NCI-H2107 (cell line): Measurements from ENCODE around the gene SPPL2B.
"Not testable (repeated sequence)": the region's sequence is repeated elsewhere in the genome, so short reads cannot be mapped to it uniquely, and the experiment has no call there.

ENCODE experiments used
- DNase-seq: peaks from one replicate; lab custom pipeline; 2025; lab: John Stamatoyannopoulos, UW

The SPPL2B gene

DNA sequence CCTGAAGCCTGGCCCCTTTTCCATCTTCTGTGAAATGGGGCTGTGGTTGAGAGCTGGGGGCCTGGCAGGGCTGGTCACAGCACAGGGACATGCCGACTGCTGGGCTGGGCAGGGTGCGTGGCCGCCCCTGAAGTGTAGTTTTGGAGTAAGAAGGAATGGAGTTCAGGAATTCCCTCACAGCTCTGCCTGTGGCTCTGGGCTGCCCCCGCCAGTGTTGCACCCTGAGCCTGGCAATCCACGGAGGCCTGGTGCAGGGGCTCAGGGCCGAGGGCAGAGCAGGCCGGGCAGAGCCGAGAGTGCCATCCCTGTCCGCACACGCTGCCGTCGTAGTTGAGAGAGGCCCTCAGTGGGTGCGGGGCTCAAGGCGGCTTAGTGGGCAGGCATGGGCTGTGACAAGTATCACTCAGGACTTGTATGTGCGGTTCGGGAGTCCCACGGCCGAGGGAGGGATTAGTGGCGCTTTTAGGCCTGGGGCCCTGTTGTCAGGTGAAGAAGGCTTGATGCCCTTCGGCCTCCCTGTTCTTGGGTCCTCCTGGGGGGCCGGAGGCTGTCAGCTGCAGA, 9.7 kb downstream of the SPPL2B start:
- DNase-seq: no peak

DNA sequence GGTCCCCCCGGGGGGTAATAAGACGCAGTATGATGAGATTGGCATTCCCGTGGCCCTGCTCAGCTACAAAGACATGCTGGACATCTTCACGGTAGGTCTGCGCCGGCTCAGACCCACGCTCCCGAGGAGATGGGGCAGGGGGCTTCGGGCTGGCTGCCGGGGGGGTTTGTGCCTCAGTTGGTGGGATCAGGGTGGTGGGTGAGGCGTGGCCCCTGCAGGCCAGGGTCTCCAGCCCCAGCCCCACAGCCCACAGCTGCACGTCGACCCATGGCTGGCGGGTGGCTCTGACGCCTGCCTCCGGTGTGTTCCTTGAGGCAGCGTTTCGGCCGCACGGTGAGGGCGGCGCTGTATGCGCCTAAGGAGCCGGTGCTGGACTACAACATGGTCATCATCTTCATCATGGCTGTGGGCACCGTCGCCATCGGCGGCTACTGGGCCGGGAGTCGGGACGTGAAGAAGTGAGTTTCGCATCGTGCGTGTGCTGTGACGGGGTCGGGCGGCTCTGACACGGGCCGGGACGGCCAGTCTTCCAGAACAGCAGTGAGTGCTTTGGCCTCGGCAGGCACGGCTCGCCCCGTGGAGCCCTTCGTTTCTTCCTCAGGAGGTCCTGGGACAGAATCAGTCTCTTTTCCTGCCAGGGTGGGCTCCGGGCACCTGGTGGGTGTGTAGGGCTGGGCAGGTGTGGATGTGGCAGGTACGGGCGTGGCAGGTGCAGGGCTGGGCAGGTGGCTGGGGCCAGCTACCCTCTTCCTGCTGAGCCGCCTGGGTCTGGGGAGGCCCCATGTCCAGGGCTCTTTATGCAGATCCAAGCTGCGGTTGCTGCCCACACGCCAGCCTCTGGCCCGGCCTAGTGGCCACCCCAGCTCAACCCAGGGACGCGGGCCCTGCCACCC, 10.5 kb downstream of the SPPL2B start:
- no peak for DNase-seq

DNA sequence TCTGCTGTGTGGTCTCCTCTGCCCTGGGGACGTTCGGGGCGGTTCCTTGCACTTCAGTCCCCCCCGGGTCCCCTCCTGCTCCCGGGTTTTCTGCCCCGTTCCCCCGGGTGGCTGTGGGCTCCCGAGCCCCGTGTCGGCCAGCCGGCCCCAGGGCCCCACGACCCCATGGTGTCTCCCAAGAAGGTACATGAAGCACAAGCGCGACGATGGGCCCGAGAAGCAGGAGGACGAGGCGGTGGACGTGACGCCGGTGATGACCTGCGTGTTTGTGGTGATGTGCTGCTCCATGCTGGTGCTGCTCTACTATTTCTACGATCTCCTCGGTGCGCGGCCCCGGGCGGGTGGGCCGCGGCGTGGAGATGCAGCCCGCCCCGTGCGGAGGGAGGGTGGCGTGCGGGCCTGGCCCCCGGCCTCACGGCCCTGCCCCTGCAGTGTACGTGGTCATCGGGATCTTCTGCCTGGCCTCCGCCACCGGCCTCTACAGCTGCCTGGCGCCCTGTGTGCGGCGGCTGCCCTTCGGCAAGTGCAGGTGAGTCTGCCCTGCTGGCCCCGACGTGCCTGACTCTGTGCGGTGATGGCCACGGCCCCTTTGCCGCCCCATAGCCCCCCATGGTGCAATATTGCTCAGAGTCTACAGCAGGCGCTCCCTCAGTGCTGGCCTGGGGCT, 11.3 kb downstream of the SPPL2B start:
- no peak for DNase-seq

DNA sequence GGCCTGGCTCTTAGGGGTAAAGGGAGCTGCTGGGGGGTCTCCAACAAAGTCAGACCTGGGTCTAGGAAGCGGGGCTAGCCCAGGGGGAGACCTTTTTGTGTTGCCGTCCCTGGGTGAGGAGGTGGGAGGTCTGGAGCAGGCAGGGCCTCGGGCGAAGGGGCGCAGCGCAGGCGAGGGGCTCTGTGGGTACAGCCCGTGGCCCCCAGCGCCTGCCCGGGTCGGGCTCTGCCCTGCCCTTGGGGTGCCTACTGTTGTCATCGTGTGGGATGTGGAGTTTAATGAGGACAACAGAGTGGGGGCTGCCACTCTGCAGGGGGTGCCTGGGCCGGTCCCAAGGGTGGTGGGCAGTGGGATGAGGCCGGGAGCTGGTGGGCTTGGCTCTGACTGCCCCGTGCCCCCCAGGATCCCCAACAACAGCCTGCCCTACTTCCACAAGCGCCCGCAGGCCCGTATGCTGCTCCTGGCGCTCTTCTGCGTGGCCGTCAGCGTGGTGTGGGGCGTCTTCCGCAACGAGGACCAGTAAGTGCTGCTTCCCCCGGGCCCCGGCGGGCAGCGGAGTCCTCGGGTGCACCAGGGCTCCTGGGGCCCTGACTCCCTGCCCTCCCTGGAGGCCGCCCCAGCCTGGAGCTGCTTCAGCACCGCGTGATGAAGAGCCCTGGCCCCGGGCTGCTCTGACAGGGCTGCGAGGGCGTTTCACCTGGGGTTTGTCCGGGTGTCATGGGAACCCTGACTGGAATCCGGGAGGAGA, 12.2 kb downstream of the SPPL2B start:
- no peak for DNase-seq

DNA sequence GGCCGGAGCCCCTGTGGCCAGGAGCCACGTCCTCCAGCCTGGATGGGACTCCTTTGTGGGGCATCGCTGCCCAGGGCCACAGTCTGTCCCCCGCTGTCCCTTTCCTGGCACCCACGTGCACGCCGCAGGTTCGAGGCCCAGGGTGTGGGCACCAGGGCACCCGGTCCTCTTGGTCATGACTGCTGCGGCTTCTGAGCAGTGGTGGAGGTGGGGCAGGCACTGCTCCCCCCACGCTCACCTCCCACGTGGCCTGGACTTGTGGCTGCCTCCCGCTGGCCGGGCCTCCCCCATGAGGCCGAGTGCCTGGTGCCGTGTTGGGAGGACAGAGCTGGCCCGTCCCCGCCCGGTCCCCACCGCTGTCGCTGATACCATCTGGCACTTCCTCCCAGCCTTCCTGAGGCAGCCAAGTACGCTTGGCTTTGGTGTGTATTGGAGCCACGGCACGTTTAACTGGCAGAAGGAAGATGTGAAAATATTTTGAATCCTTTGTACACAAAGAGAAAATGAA, 12.8 kb downstream of the SPPL2B start:
- DNase-seq: no peak

DNA sequence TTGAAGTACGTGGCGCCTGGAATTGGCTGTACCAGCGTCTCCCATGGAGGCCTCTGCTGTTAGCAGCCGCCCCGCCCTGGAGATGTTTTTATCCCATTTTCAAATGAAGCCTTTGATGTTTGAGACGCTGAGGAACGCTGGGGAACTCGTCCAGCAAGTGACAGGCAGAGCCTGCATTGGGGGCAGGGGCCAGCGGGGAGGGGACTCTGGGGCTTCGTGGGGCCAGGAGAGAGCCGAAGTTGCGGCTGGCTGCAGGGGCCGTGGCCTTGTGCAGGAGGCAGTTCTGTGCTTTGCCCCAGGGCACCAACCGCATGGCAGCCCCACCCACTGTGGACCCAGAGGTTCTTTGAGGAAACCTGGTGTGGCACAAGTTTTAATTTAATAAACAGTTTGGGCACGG, 13.5 kb downstream of the SPPL2B start:
- DNase-seq: no peak

DNA sequence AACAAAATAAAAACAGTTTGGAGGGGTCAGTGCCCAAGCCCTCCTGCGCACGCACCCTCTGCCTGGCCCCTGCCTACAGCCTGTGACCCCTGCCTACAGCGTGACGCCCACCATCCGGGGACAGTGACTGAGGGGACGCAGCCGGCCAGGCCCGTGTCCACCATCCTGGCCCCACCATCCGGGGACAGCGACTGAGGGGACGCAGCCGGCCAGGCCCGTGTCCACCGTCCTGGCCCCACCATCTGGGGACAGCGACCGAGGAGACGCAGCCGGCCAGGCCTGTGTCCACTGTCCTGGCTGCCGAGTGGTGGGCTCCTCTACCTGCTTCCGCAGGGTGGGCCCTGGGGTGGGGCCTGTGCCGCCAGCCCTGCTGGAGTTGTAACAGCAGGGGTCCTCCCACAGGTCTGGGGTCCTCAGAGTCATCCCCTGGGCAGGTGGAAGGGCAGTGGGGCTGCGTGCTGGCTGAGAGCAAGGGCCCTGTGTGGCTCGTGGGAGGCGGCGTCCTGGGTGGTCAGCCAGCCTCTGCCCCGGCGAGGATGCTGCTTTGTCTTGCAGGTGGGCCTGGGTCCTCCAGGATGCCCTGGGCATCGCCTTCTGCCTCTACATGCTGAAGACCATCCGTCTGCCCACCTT, 14.3 kb downstream of the SPPL2B start:
- DNase-seq: no peak

DNA sequence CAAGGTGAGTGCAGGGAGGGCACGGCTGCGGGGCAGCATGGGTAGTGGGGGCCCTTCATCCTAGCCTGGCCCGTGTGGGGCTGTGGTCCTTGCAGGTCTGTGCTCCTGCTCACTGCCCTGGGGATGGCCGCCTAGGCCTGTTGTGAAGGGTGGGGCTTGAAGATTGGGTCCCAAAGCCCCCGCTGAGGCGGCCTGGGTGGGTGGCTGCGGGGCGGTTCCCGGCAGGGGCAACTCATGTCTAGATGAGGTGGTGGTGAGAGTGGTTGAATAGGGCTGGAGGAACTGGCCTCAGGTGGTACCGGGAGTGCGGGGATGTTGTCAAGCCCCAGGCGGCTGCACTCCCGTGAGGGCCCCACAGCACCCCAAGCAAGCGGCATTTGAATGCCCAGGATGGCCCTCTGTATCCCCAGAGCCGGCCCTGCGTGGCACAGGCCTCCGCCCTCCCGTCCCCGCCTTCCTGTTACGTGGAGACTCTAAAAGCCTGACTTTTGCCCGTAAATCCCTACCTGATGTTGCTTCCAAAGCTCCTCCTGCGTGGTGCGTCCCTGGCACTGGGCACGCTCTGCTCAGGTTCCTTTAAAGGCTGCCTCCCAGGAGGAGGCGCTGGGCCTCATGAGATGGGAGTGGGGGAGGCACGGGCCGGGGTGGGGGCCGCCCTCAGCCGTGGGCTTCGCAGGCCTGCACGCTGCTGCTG, 15.0 kb downstream of the SPPL2B start:
- DNase-seq: no peak

DNA sequence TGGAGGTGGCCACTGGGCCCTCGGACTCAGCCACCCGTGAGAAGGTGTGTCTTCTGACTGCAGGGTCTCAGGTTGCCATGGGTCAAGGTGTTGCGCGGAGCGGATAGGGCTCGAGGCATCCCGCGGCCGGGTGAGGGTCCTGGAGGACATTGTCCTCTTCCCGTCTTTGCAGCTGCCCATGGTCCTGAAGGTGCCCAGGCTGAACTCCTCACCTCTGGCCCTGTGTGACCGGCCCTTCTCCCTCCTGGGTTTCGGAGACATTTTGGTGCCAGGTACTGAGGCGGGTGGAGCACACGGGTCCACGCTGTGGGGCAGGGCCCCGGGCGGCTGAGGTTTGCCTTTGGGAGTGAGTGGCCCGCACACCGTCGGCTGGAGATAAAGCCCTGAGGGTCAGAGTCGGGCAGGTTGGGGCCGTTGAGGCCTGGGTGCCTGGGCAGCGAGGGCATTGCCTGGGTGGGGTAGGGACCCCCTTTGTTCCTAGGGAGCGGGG, 15.9 kb downstream of the SPPL2B start:
- no peak for DNase-seq

DNA sequence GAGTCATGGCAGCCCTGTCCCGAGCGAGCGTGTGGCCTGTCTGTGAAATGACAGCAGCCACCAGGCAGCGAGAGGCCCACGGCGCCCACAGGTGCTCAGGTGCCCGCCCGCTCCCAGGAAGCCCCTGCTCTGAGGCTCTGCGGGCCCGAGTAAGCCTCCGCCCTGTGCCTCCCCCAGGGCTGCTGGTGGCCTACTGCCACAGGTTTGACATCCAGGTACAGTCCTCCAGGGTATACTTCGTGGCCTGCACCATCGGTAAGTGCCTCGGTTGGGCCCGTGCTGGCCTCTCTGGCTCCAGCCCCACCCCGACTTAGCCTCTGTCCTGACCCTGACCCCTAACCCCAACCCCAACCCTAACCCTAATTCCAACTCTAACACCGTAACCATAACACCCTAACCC, 16.6 kb downstream of the SPPL2B start:
- DNase-seq: no peak

DNA sequence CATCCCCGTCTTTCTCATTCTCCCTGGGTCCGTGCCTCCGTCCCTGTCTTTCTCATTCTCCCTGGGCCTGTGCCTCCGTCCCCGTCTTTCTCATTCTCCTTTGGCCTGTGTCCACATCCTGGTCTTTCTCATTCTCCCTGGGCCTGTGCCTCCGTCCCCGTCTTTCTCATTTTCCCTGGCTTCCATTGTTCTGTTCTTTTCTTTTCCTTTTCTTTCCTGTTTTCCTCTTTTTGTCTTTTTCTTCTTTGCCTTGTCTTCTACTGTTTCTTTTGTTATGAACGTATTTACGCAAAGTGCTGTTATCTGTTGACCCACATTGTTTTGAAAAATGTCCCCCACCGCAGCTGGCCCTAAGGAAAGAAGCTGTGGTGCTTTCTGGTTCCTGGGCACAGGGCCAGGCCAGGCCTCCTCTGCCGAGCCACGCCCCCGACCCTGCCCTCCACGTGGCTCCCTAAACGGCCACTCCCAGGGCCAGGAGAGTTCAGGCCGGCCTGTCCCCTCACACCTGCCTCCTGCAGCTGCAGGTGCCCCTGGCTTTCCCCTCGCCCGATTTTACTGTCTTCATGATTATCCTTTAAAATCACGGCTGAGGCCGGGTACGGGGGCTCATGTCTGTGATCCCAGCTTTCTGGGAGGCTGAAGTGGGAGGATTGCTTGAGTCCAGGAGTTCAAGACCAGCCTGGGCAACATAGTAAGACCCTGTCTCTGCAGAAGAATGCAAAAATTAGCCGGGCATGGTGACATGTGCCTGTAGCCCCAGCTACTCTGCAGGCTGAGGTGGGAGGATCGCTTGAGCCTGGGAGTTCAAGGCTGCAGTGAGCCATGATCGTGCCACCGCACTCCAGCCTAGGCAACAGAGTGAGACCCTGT, 17.5 kb downstream of the SPPL2B start:
- DNase-seq: no peak

DNA sequence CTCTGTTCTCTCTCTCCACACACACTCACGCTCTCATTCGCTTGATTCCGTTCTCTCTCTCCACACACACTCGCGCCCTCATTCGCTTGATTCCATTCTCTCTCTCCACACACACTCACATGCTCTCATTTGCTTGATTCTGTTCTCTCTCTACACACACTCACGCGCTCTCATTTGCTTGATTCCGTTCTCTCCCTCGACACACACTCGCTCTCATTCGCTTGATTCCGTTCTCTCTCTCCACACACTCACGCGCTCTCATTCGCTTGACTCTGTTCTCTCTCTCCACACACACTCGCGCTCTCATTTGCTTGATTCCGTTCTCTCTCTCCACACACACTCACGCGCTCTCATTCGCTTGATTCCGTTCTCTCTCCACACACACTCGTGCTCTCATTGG, 21.3 kb downstream of the SPPL2B start:
- not testable (repeated sequence) for DNase-seq

DNA sequence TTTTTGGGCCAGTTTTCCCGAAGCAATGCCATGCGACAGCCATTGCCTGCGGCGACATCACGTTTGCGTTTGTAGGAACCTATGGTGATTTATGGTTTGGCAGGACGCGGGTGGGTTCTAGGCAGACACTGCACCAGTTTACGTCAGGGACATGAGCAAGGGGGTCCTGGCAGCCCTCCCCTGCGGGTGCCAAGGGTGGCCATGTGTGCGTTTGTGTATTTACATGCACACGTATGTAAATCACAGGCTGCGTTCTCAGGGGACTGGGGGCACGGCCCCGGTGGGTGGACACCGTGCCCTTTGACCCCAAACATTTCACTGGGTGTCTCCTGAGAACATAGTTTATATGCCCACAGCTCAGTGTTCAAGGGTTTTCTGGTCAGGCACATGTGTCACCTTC, 22.2 kb downstream of the SPPL2B start:
- no peak for DNase-seq

DNA sequence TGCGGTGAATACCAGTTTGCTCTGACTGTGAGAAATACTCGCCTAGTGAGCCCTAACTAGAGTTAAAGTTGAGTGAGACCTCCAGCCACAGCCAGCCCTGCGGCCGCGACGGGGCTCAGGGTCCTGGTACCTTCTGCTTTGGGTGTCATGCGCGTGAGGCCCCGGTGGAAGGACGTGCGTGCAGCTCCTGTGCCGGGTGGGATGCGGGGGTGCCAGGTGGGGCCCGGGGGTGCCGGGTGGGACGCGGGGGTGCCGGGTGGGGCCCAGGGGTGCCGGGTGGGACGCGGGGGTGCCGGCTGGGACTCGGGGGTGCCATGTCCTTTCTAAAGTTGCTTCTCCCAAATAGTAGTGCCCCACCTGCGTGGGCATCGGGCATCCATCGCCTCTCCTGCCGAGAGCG, 23.1 kb downstream of the SPPL2B start:
- DNase-seq: no peak

DNA sequence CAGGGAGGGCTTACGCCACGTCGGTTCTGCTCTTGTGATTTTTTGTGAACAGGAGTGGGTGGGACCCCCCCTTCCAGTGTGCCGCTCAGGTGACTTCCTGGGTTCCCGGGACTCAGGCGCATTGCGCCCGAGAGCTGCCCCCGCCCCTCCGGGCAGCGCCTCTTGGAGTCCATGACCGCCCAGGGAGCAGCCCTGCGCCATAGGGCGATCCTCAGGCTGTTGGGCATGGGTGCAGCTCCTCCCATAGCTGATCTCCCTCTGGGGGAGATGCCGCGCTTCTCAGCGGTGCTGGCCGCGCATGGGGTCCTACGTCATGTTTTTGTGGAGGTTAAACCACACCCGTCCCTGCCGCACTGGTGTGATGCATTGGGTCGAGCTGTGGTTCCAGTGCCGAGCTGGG, 23.6 kb downstream of the SPPL2B start:
- no peak for DNase-seq

DNA sequence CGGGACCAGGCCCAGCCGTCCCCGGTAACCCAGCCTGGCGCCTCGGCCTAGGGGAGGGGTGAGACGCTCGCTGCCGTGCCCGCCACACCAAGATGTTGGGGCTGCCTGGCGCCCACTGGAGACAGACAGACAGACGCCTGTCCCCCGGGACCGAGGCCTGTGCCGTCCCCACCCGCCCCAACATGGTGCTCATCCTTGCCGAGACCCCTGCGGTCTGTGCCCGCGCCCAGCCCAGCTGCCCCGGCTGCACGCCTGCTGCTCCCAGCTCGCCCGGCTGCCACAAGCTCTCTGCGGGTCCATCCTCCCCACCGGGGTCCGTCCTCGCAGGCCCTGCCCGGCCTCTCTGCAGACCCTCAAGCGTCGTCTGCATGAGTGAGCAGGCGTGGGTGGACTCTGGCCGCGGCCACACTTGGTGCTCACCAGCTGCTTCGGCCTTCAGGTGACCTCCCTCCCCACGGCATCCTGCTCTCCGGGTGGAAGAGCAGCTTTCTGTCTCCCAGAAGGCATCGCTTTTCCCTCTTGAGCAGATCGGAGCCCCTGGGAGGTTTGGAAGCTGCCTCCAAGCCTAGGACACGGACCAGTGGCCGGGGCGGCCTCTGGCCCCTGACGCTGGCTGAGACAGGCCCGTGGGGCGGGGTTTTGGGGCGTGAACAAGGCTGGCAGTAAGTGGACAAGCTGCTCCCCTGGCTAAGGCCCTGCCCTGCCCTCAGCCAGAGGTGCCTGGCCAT, 24.8 kb downstream of the SPPL2B start:
- no peak for DNase-seq

DNA sequence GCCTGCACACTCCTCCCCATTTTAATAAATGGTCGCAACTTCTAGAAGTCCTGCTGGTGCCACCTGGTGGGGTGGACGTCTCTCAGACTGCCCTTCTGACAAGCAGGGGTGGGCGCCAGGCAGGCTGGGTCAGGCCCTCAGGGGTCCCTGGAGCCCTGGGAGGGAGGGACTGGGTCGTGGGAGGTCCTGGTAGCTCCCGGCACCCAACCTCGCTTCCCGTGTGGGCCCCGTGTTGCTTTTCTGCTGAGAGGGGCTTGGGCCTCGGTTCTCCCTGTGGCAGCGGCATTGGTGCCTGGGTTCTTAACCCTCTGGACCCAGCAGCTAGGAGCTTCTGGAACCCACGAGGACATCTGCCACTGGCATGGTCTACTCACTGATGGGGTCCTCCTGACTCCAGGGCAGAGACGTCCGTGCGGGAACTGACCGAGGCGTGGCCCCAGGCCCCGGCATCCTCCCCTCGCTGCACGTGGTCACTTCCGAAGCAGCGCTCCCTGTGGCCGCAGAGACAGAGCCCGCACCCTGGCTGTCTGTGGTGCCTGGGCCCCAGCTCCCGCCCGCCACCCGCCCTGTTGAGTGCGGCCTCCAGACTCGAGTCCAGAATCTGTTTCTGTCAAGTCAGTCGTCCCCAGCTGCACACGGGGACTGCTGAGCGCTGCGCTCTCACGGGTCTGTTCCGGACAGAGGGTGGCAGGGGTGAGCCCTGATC, 25.6 kb downstream of the SPPL2B start:
- no peak for DNase-seq

DNA sequence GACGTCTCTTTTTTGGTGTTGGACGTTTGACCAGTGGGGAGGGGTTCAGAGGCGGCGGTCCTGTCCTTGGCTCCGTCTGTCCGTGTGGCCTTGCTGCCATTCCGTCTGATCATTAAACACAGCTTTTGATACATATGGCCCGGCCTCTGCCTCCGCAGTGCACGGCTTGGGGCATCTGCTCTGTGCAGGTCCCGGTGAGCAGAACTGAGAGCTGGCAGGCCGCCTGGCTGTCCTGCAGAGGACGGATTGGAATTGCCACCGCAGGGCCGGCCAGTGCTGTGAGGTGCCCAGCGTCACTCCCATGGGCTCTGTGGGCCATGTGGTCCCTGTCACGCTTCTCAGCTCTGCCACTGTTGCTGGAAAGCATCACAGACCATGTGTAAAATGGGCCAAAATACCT, 26.2 kb downstream of the SPPL2B start:
- DNase-seq: no peak
